Measurements from ENCODE around the gene JMJD4. TPM values are rescaled to one million over a fixed set of nuclear protein-coding genes. Genes with fewer than 3 reads are reported as not detected.
A peak's percentile ranks its signal among the peaks of the same experiment; 100 is the strongest.

Gene JMJD4
- total and polyA plus RNA-seq, 9 of the 15 experiments (the other 6 are each of a cell fraction or from before 2014, with no cell fraction given): 1.4 to 42.6 (median 29.2) TPM

- peaks cover 24% of the 10 kb centered on the region; the same call in 2 of the 3 replicates for H3K36me3 ChIP-seq (ENCODE audit: control insufficient read depth, insufficient read depth, low read length)
- TF ChIP-seq, protein P1, sequence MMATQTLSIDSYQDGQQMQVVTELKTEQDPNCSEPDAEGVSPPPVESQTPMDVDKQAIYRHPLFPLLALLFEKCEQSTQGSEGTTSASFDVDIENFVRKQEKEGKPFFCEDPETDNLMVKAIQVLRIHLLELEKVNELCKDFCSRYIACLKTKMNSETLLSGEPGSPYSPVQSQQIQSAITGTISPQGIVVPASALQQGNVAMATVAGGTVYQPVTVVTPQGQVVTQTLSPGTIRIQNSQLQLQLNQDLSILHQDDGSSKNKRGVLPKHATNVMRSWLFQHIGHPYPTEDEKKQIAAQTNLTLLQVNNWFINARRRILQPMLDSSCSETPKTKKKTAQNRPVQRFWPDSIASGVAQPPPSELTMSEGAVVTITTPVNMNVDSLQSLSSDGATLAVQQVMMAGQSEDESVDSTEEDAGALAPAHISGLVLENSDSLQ (IDR thresholded peaks at IDR 0.05): no peak
- no peak for TF ChIP-seq ELF1 (tag; IDR thresholded peaks at IDR 0.05)
- no peak for TF ChIP-seq ELF2 (CRISPR knock-in tag; IDR thresholded peaks at IDR 0.05)
- no peak for TF ChIP-seq TBL1XR1 (IDR thresholded peaks at IDR 0.05; ENCODE audit: low read length in 2 of 2)
- no peak for TF ChIP-seq TCF3 (CRISPR knock-in tag; IDR thresholded peaks at IDR 0.05)
- TF ChIP-seq, protein P2, sequence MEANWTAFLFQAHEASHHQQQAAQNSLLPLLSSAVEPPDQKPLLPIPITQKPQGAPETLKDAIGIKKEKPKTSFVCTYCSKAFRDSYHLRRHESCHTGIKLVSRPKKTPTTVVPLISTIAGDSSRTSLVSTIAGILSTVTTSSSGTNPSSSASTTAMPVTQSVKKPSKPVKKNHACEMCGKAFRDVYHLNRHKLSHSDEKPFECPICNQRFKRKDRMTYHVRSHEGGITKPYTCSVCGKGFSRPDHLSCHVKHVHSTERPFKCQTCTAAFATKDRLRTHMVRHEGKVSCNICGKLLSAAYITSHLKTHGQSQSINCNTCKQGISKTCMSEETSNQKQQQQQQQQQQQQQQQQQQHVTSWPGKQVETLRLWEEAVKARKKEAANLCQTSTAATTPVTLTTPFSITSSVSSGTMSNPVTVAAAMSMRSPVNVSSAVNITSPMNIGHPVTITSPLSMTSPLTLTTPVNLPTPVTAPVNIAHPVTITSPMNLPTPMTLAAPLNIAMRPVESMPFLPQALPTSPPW (CRISPR knock-in tag; IDR thresholded peaks at IDR 0.05): no peak
- TF ChIP-seq NFATC3 (IDR thresholded peaks at IDR 0.05): no peak
- no peak for TF ChIP-seq NR1H2 (CRISPR knock-in tag; IDR thresholded peaks at IDR 0.05)
- TF ChIP-seq KLF1 (tag; IDR thresholded peaks at IDR 0.05): no peak
- TF ChIP-seq ZNF197 (CRISPR knock-in tag; IDR thresholded peaks at IDR 0.05; ENCODE audit: low read depth): no peak
- H3K9me1 ChIP-seq (ENCODE audit: control insufficient read depth, insufficient read depth, low read length): peaks cover 3% of the 10 kb centered on the region
- DNase-seq (ENCODE audit: extremely low read depth in 1 of 4, low spot score in 3 of 4) (no peak), FAIRE-seq (no peak), ATAC-seq (no peak)
- H3K4me2 ChIP-seq (ENCODE audit: insufficient read depth, low read length): no peak overlapping the region
- in situ Hi-C loops (cut with MboI): no loop called here
- H3K4me3 ChIP-seq: no peak overlapping the region
- no peaks in the 10 kb centered on the region for H3K79me2 ChIP-seq (ENCODE audit: control insufficient read depth, insufficient read depth, low read length)
- CTCF ChIA-PET (ENCODE audit: low intra/inter-chr PET ratio): no interaction called here
- H2AFZ ChIP-seq (ENCODE audit: low read depth, low read length): no peak overlapping the region
- H3K9me3 ChIP-seq (replicated peaks; ENCODE audit: control insufficient read depth, insufficient read depth, low read depth, low read length): no peaks in the 10 kb centered on the region
- 84% methylated on average over 9 of the region's 10 CpGs for WGBS (ENCODE audit: insufficient coverage, low coverage, missing lambda C conversion rate)
- intact Hi-C loops (cut with micrococcal nuclease): no loop called here
- peaks cover 0 to 12% of the 10 kb centered on the region in 2 experiments; a peak in 1 of 5 replicates for H3K4me1 ChIP-seq (replicated peaks in 1 of 2; ENCODE audit: control insufficient read depth in 2 of 2, insufficient read depth in 2 of 2, low read length in 2 of 2)
- H3K27me3 ChIP-seq (ENCODE audit: control insufficient read depth in 2 of 2, insufficient read depth in 2 of 2, low read length in 2 of 2): no peaks in the 10 kb centered on the region
- BruUV-seq (replicated peaks): no TSS peak
- H3K9ac ChIP-seq (ENCODE audit: insufficient read depth in 1 of 2, low read depth in 2 of 2, low read length in 2 of 2): peak overlapping the region in 1 of 2 experiments; percentile 19; a peak in 1 of 4 replicates
- no peak overlapping the region for H3K27ac ChIP-seq (ENCODE audit: extremely low read depth, low read depth, low read length)
- peaks cover 9% of the 10 kb centered on the region; the same call in 1 of the 2 replicates for H4K20me1 ChIP-seq (replicated peaks; ENCODE audit: control insufficient read depth, insufficient read depth, low read length)
- POLR2A ChIA-PET: interaction anchor here (0.6 to 1.9 kb wide), 2 partner anchors 45 to 266 kb away, joined by 3 to 4 read pairs; no protein-coding TSS in a partner anchor
Observed at GRCh38 chr1:227775841-227776240, 40.7 kb upstream of the JMJD4 start.
